Stimulated activated CD4-positive, alpha-beta T cell treated with anti-CD3 and anti-CD28 coated beads, Interleukin-12 subunit alpha, Interleukin-12 subunit beta, amount 100 ng/mL, for 4 hours (primary cell): ENCODE results near the gene ICAM5.
A peak's percentile ranks its signal among the peaks of the same experiment; 100 is the strongest.

Source experiments
- DNase-seq: peaks from one replicate; pipeline ENCODE4 v3.0.0-alpha.2; 2020

ICAM5 gene

DNA sequence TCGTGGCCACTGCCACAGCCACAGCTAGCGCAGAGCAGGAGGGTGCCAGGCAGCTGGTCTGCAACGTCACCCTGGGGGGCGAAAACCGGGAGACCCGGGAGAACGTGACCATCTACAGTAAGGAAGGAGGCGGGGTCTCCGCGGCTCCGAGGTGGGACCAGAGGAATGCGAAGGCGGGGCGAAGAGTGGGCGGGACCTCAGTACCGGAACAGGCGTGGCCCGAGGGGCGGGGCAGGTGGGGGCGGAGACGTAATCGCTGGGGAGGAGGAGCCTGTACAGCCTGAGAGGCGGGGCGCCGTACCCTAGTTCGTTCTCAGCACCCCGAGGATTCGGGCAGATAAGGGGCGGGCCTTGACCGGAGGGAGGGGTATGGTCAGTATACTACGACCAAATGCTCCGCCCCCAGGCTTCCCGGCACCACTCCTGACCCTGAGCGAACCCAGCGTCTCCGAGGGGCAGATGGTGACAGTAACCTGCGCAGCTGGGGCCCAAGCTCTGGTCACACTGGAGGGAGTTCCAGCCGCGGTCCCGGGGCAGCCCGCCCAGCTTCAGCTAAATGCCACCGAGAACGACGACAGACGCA is 2.5 kb downstream of the ICAM5 start:
- peak; percentile 66 for DNase-seq

DNA sequence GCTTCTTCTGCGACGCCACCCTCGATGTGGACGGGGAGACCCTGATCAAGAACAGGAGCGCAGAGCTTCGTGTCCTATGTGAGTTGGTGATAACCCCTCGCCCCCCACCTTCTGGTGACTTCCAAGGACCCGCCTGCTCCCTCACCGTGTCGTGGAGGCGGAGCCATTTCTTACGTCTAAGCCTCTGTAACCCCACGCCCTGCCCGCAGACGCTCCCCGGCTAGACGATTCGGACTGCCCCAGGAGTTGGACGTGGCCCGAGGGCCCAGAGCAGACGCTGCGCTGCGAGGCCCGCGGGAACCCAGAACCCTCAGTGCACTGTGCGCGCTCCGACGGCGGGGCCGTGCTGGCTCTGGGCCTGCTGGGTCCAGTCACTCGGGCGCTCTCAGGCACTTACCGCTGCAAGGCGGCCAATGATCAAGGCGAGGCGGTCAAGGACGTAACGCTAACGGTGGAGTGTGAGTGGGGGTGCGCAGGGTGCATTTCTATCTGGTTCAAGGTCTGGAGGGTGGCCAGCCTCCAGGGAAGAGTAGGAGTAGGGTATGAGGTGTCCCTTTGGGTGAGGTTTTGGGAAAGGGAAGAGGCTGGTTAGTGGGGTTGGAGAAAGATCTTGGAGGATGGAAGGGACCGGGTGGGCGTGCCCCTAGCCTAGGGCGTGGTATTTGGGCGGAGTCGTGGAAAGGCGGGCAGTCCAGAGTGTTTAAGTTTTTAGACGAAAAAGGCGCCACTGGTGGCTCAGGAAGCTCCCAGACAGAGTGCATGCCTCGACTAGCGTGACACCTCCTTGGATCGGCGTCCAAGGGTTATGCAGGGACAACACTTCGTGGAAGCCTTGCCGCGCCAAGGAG is 3.3 kb downstream of the ICAM5 start:
- no peak for DNase-seq

DNA sequence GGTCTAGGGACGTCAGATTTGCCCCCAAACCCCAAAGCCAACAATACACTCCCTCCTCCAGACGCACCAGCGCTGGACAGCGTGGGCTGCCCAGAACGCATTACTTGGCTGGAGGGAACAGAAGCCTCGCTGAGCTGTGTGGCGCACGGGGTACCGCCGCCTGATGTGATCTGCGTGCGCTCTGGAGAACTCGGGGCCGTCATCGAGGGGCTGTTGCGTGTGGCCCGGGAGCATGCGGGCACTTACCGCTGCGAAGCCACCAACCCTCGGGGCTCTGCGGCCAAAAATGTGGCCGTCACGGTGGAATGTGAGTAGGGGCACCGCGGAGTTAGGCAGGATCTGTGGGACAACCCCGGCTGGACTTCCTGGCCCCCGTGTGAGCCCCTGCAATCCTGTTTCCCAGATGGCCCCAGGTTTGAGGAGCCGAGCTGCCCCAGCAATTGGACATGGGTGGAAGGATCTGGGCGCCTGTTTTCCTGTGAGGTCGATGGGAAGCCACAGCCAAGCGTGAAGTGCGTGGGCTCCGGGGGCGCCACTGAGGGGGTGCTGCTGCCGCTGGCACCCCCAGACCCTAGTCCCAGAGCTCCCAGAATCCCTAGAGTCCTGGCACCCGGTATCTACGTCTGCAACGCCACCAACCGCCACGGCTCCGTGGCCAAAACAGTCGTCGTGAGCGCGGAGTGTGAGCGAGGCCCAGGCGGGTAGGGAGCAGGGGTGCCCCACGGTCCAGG is 4.0 kb downstream of the ICAM5 start:
- DNase-seq = no peak

DNA sequence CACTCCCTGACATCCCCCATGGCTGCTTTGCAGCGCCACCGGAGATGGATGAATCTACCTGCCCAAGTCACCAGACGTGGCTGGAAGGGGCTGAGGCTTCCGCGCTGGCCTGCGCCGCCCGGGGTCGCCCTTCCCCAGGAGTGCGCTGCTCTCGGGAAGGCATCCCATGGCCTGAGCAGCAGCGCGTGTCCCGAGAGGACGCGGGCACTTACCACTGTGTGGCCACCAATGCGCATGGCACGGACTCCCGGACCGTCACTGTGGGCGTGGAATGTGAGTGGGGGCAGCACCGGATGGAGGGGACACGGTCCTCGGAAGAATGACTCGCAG is 4.6 kb downstream of the ICAM5 start:
- DNase-seq = no peak

DNA sequence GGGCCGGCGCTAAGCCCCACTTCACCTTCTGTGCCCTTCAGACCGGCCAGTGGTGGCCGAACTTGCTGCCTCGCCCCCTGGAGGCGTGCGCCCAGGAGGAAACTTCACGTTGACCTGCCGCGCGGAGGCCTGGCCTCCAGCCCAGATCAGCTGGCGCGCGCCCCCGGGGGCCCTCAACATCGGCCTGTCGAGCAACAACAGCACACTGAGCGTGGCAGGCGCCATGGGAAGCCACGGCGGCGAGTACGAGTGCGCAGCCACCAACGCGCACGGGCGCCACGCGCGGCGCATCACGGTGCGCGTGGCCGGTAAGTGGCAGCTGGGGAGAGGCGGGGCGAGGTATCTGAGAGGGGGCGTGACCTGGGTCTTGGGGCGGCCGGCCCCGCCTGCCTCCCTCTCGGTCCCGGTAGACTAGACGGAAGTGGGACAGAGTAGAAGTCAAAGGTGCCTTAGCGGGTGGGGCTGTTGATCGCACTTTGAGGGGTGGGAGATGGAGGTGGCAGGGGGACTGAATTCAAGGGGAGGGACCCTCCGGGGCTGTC is 5.6 kb downstream of the ICAM5 start:
- peak; percentile 44 for DNase-seq

DNA sequence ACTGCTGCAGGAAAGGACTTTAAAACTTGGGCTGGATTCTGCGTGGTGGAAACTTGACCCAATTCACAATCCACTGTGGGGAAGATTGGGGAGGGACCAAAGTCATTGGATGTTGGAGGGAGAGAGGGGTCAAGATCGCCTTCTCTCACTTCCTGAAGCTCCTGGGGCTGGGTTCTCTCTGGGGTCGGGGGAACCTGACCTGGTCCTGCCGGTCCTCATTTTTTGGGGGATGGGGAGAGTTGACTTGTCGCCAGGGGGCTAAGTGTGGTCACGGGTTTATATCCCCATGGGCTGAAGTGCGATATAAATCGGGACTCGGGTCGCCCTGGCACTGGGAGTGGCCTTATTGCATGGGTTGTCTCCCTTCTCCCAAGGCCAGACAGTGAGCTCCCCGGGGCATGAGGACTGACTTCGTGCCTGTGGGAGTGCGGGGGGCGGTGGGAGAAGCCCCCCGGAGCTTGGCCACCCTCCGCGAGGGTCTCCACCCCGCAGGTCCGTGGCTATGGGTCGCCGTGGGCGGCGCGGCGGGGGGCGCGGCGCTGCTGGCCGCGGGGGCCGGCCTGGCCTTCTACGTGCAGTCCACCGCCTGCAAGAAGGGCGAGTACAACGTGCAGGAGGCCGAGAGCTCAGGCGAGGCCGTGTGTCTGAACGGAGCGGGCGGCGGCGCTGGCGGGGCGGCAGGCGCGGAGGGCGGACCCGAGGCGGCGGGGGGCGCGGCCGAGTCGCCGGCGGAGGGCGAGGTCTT is 6.3 kb downstream of the ICAM5 start:
- DNase-seq = no peak

DNA sequence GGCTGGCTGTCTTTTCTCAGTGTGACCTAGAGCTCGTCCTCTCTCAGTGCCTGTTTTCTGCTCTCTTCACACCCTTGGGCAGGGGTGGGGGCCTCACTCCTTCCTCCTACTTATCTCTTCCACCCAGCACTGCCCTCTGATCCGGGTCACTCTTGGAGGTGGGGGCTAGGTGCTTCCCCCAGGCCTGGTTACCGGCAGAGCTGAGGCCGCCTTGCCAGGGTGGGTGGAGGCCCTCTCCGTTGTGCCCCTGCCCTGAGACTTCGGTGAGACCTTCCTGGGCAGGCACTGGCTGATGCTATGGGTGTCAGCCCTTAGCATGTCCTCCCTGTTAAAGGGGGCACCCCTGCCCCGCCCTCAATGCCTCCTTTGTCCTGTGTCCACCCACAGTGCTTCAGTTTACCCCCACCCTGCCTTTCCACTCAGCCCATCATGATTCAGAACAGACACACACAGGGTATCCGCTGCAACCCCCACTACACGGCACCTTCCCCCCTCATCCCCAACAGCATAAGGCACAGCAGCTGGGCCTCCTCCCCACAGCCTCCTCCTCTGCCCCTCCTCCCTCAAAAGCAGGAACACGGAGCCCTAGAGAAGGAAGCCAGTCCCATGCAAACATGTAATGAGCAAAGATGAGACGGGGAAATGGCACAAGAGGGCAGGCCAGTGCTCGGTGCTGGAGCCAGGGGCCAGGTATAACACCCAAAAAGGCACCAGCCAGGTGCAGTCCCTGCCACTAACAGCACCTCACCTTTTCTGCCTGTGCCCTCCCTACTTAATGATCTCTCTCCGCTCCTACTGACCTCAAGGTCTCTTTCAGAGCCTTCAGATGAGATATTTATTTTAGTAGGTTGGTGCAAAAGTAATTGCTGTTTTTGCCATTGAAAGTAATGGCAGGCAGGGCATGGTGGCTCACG is 10.1 kb downstream of the ICAM5 start:
- no peak for DNase-seq

DNA sequence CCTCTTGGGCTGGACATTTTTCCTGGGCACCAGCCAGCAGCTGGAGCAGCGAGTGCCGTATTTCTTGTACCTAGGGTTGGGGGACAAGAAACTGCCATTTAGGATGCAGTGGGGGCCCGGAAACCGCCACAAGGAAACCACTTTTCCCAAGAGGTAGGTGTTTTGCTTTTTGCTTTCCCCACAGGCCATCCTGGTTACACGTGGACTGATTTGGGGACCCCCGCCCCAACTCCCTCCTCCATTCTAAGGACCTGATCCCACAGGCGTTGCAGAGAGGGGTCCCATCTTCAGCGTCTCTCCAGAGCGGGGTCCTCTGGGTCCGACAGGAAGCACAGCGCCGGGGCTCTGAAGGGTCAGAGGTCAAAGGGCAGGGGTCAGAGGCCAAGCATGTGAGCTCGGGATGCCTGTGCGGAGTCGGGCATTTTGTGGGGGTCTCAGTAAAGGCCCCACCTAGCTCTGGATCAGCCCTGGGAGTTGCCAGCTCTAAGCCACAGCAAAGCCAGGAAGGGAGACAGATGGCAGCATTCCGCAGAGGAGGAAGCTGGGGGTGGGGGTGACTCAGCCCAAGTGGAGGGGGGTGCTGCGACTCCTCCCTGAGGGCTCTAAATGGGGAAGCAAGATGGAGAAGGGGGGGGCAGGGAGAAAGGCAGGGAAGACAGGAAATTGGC is 15.5 kb downstream of the ICAM5 start:
- DNase-seq = no peak

DNA sequence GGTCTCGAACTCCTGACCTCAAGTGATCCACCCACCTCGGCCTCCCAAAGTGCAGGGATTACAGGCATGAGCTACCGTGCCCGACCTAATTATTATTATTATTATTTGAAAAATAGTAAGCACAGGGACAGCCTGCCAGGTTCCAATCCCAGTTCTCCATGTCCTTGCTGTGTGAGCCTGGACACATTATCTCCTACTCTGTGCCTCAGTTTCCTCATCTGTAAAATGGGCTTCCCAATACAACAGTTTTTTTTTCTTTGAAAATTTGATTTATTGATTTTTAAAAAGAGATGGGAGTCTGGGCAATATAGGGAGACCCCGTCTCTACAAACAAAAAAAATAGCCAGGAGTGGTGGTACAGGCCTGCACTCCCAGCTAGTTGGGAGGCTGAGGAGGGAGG is 16.6 kb downstream of the ICAM5 start:
- no peak for DNase-seq

DNA sequence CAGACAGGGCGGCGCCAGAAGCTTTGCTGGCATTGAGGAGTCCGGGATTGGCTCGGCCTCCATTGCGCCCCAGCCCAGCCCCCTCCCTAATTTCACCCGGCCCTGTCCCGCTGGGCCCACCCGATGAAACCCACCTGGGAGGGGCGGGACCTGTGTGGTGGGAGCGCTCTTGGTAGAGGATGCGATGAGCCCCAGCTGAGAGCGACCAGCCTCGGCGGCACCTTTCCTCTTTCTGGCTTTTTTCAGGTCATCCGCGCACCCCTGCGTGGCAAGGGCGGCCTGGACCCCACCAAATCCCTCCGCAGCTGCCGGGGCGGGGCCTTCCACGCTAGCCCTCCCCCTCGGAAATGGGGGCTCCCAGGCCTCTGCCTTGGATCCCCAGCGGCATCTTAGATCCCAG is 19.7 kb downstream of the ICAM5 start, which contains the start of gene ZGLP1:
Gene ZGLP1 (minus strand): TSS at position 393 of the 400 bp plus-strand sequence.
- DNase-seq = no peak

DNA sequence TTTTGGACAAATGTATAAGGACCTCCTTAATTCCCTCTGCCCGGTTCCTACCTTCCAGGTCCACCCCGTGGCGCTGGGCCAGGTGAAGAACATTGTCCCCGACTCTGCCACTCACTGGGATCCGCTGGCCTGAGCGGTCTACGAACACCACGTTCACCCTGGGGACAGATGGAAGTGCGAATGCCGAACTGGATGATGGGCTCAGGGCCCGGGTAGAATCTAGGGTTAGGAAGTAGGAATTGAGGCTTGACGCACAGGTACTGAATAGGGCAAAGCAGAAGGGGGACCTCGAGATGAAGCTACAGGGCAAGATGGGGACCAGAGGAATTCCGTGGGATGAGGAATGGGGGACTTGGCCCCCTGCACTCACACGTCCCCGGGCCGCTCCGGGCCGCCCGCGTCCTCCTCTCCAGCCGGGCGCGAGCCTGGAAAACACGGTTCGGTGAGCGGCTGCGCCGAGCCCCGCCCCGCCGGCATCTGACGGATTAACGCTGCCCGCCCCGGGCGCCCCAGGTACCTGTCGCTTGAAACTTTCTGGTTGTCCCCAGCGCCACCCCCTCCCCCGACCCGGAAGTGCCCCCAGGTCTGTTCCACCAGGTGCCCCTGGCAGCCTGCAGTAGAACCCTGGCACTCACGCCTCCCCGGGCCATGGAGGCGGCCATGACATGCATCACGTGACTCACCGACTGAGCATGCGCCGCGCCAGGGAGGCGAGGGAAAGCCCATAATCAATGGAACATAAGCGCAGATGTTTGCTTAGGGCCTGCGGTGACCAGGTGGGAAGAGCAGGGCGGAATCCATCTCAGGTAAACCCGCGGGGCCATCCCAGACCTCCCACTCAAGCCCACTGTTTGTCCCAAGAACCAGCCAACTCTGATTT is 25.8 kb downstream of the ICAM5 start, which contains the start of gene FDX2:
Gene FDX2 (minus strand): TSS at position 681 of the 880 bp plus-strand sequence. CDS start 19 bp downstream, at position 662.
- DNase-seq = peak; percentile 95

DNA sequence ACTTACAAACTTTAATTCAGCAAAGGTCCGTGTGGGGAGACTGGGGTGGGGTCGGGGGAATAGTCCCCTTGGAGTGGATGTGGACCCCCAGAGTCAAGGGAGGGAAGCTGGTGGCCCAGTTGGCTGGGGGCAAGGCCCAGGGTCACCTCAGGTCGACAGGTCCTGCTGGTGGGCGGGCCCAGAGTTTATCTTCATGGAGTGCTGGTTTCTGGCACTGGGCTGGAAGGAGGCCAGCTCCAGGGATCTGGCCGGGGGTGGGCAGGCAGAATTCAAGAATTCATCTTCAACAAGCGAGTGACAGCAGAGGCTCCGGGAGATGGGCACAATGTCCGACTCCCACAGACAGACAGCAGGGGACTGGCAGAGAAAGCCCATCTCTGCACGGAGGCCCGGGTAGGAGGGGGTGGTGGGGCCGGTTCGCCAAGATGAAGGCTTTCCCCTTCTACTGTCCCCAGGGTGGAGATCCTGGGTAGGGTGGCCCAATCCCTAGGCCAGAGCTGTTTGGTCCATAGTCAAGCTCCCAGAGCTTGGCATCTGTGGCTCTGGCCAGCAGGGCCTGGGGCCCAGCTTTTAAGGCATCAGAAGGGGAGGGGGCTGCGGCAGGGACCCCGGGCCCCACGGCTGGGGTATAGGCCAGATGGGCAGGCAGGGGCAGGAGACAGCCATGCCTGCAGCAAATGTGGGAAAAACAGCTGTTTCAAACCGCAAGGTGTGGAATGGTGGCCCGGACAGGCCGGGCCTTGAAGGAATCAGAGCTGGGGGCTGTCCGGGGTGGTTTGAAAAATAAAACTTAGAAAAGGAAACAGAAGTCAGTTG is 26.7 kb downstream of the ICAM5 start:
- no peak for DNase-seq

DNA sequence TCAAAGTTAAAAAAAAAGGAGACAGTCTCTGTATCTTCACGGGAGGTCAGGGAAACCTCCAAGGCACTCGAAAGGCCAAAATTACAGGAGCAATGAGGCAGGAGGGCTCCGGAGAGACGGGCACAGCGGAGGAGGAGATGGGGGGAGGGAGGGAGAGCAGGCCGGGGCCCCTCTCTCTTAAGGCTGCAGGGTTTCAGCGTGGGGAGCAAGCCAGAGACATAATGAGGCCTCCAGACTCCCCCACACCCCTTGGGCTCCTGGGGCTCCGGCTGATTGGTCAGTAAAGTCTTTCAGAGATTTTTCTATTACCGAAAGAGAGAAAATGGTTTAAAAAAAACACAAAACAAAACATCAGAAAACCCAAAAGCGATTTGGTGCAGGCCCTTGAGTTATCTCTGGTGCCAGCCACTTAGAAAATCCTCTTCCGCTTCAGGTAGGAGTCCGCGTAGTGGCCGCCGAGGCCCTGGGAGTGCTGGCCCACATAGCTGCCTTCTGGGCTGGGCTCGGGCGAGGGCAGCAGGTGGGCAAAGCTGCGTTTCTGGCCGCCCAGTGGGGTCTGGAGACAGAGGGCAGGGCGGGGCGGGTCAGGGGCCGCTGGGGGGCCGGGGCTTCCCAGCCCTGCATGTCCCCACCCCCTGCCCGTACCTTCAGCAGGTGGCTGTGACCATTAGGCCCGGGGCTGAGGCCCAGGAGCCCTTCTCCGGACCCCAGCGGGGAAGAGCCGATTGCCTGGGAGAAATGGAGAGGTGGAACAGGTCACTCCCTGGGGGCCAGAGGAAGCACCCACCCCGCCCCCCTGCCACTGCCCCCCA is 27.5 kb downstream of the ICAM5 start:
- no peak for DNase-seq

DNA sequence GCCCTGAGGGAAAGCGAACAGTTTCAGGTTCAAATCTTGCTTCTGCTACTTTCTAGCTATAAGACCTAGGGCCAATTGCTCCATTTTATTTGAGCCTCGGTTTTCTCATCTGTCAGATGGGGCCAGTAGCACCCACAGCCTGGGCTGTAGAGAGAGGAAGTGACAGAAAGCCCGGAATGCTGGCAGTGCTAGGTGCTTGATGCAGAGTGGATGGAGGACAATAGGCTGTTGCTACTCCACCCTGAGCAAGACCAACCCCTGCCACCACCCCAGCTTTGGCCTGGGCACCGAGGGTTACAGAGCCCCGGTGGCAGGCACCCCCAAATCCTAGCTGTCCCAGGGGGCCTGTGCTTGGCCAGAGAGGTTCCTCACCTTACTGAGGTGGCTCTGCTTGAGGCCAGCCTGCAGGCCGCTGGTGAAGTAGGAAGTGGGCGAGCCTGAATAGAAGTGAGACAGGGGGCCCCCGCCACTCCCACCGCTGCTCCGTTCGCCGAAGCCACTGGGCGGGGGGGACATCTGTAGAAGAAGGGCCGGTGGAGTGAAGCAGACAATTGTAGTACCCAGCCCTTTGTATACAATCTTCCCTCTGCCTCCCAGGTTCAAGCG is 28.2 kb downstream of the ICAM5 start:
- DNase-seq = no peak

DNA sequence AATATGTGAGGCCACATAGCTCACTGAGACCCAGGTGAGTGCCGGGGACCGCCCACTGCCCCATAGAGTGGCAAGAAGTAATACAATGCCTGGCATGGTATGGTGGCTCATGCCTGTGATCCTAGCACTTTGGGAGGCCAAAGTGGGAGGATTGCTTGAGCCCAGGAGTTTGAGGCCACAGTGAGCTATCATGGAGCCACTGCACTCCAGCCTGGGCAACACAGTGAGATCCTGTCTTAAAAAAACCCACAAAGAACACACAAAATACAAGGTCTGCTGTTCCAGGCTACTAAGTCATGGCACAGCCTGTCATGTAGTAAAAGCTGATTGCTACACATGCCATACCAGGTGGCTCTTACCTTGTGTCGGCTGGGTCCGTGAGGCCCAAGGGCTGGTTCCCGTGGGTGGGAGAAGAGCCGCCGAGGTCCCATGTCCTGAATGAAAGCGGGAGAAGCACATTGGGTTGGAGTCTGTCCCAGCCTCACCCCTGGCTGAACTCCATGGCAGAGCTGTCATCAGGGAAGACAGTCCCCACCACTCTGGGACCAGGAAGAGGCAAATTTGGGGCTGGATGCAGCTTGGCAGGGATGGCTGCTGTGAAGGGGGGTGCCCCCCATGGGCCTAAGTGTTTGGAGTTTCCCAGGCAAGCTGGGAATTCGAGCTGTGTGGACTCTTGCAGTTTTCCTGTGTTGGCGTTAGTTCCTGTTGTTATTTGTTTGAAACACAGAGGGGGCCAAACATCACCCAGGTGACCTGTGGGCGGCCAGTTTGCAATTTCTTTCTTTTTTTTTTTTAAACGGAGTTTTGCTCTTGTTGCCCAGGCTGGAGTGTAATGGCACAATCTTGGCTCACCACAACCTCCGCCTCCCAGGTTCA is 29.3 kb downstream of the ICAM5 start:
- no peak for DNase-seq

DNA sequence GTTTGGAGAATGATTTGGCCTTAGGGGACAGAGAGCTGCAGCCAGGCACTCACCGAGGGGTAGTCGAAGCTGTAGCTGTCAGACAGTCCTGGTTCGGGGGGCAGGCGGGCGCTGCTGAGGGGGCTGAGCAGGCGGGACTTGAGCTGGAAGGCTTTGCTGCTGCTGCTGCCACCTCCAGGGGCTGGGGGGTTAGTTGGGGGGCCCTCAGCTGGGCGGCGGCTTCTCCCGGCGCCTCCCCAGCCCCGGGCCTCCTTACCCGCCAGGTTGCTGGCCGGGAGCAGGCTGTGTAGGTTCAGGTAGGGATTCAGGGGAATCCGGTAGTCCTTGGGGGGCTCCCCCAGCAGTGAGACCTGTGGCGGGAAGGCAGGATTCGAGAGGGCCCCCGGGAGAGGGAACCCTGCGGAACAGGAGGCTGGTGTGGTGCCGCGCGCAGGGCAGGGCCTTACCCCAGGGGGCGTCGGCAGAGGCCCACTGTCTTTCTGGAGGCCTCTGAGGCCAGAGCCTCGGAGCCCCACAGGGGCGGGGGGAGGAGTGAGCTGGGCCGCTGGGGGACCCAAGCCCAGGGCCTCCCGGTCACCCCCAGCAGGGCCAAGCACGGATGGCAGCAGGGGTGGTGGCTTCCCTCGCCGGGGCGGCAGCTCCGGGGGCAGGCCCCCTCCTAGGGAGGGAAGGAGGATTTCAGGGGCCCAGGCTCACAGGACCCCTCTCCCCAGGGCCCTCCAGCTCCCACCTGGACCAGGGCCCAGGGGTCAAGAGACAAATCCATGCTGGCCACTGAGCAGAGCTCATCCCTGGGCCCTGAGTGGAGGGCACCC is 31.1 kb downstream of the ICAM5 start:
- DNase-seq = no peak
